PFSK-1 (cell line): ENCODE results near the gene EMC8.

Experiments
- FOXP2 ChIP-seq: optimal IDR thresholded peaks from 2 replicates; pipeline ENCODE3; 2011; ENCODE audit warnings: borderline replicate concordance, control low read depth, inconsistent platforms; ENCODE audit not compliant: insufficient read depth; ENCODE audit errors: extremely low read length, extremely low read depth
- POLR2AphosphoS5 ChIP-seq: IDR thresholded peaks from 2 replicates; pipeline ENCODE4 v1.6.1; 2012; ENCODE audit warnings: low read depth, mild to moderate bottlenecking, control low read depth, low read length, moderate library complexity
- REST ChIP-seq, 2 experiments: IDR thresholded peaks; 2 replicates each; pipeline versions ENCODE4 v1.6.1 to v1.8.0; 2011 to 2012; ENCODE audit warnings: low read depth in 2 of 2, low read length in 2 of 2, control low read depth in 1 of 2, inconsistent platforms in 1 of 2, mild to moderate bottlenecking in 1 of 2, moderate library complexity in 1 of 2; ENCODE audit not compliant: insufficient read depth in 1 of 2
- SIN3A ChIP-seq: IDR thresholded peaks from 2 replicates; pipeline ENCODE4 v1.6.1; 2012; ENCODE audit warnings: mild to moderate bottlenecking, low read length, moderate library complexity, borderline replicate concordance; ENCODE audit not compliant: insufficient read depth
- TAF1 ChIP-seq: IDR thresholded peaks from 2 replicates; pipeline ENCODE4 v1.6.1; 2012; ENCODE audit warnings: low read length, control low read depth, borderline replicate concordance; ENCODE audit not compliant: insufficient read depth

- no peak for TF ChIP-seq POLR2AphosphoS5
- no peak for TF ChIP-seq SIN3A
- TF ChIP-seq REST (IDR thresholded peaks at IDR 0.05; ENCODE audit: insufficient read depth in 1 of 2, low read depth in 2 of 2, low read length in 2 of 2), result no peak
- no peak for TF ChIP-seq FOXP2
- no peak for TF ChIP-seq TAF1
Observed at GRCh38 chr16:85749771-85750145, 49.6 kb downstream of the EMC8 start.
